HG03060 (cell line): ENCODE measurements around the gene S100A10.

Source experiments
- ATAC-seq: cut with Tn5 transposase; IDR thresholded peaks from one replicate; pipeline ENCODE4 v1.9.1; 2021; ENCODE audit warnings: low read depth, moderate number of reproducible peaks; ENCODE audit not compliant: unreplicated experiment

Gene S100A10, protein sequence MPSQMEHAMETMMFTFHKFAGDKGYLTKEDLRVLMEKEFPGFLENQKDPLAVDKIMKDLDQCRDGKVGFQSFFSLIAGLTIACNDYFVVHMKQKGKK

DNA sequence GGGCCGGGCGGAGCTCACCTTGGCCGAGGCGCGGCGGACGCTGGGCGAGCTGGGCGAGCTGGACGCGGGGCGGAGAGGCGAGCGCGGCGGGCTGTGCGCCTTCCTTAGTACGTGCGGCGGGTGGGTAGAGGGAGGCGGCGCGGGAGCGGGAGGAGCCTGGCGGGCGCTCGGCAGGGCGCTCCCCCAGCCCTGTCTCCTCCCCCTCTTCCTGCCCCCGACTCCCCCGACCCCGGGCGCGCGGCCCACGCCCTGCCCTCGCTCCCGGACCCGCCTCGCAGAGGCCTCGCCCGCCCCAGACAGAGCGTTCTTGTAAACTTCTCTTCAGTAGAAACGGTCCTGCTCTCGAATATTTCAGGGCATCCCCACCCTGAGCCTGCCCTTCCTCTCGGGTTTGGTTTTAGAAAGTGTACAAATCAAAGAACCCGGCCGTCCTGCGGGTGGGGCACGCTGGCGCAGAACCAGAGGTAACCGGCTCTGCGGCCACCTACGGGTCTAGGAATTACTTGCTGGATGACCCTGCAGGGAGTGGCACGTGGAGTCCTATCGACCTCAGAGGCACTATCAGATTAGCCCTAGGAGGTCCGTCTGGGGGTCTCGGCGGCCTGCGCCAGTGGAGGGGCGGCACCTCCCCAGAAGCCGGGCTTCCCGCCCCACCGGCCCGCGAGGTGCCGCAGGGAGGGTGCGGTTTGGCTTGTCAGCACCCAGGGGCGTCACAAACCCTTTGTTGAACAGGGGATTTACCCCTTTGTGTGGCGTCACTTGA, at the start of gene S100A10:
TSS of gene S100A10 (minus strand) at position 126 of the 763 bp plus-strand sequence. CDS start 7,629 bp downstream, outside the sequence.
- no peak for ATAC-seq

DNA sequence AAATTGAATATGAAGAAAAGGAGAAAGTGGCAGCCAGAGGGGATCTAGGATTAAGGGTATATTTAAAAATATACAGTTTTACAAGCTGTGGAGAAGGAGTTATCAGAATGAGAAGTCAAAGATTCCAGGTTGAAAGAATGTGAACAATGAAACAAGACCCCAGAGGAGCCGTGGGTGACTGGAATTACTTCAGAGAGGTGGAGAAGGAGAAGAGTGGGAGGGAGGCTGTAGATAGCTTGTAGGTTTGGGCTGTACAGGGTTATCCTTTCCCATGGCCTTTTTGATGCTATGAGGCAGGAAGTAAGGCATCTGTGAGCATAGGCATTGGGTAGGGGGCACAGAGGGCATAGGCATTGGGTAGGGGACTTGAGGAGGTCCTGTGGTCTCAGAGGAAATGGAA, 48.4 kb upstream of the S100A10 start:
- ATAC-seq = no peak

DNA sequence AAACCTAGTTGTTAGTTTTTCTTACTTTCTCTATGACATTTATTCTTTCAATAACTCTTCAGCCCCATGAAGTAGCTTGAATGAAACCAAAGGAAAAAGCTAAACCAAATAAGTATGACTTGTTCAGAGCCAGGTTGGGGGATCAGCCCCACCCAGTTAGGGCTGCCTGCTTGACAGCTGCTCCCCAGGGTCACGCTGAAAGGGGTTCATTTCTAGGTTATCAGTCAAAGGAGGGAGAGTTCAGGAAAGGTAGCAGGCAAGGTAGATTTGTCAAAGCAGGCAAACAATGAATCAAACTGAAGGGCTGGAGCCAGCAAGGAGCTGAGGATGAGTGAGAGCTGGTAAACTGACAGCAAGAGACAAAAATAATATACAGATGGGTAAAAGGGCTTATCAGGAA, 46.2 kb upstream of the S100A10 start:
- ATAC-seq = no peak

DNA sequence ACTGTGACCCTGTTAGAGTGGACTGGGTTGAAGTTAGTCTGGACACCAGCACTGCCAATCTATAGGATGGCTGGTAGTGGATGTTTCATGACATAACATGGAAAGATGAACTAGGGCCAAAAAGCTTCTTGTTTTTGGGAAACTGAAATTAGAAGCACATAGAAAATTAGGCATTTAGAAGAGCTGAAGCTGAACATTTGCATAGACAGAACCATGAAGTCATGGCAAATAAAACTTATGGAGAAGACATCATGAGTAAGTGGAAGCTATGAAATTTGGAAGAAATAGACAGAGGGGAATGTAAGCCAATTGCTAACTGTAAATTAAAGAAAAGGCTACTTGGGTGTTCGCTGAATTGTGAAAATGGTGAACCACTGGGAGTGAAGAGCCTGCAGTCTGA, 45.8 kb upstream of the S100A10 start:
- no peak for ATAC-seq

DNA sequence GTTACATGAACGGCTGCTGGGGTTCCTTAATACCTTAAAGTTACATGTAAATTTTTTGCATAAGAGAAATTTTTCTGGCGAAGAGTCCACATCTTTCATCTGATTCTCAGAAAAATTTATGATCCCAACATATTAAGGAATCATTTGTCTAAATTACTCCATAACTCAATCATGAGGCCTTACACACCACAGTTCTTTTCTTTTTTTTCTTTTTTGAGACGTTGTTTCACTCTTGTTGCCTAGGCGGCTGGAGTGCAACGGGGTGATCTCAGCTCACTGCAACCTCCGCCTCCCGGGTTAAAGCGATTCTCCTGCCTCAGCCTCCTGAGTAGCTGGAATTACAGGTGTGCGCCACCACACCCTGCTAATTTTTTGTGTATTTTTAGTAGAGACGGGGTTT, 45.2 kb upstream of the S100A10 start:
- no peak for ATAC-seq

DNA sequence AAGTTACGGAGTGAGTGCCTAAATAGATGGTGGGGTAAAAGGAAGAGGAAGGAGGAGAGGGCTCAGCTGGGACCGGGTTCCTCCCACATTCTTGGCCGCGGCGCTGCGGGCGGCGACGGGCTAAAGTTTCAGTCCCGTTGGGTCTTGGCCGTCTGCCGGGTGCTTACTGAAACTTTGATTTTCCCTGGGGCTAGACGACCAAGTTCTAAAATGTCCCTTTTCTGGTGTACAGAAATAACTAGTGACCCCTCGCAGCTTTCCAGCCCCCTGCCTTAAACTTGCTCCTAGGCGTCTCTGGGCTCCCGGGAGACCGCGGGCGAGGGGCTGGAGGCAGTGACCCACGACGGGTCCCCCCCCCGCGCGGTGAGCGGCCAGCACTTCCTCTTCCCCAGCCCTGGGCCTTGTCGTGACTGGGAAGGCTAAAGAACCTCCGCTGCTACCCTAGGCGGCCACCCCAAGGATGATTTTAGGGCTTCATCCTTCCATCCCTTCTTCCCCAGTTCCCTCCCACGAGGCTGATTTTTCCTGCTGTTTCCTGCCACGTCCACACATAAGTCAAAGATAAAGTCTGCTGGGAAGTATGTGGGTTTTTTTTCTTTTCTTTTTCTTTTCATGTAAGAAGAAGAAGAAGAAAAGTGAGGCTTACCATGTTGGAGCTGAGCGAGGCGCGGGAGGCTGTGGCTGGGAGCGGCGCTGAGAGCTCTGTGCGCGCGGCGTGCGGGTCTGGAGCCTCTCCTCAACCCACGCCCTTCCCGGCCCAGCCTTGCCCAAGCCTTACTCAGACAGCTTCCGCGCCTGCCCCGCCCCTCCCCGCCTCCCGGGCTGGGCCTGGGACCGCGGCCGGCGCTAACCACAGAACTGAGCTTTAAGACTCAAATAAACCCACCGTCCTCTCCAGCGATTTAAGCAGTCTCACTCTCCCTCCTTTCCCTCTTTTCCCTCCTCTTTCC, 42.9 kb upstream of the S100A10 start, which contains the start of gene S100A11:
TSS of gene S100A11 (minus strand) at position 738 of the 950 bp plus-strand sequence. CDS start at position 649, 89 bp downstream.
- ATAC-seq = no peak

DNA sequence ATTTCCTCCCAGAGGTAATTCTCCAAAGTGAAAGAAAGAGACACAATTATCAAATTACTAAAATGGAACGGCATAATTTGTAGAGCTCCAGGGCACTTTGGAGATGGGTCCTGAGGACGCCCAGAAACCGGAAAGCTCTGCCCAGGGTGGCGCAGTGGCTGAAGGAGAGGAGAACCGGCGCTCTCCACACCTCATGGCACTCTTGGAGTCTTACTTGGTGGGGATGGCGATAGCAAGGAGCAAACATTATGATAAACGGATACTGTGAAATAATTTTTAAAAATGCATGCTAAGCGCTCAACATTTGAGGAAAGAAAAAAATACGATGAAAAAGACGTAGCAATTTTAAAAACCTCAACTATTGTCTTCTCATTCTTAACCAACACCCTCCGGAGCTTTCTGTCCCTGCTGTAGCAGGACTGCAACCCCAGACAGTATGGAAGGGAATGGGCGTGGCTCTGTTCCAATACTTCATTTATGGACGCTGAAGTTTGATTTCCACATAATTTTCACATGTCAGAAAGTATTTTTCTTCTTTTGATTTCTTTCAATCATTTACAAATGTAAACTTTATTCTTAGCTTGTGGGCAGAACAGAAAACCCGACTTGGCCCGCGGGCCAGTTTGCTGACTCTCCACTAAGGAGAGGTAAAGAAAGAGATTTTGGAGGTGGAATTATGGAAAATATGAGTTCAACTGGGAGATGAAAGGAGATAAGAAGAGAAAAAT, 42.0 kb upstream of the S100A10 start:
- ATAC-seq = no peak

DNA sequence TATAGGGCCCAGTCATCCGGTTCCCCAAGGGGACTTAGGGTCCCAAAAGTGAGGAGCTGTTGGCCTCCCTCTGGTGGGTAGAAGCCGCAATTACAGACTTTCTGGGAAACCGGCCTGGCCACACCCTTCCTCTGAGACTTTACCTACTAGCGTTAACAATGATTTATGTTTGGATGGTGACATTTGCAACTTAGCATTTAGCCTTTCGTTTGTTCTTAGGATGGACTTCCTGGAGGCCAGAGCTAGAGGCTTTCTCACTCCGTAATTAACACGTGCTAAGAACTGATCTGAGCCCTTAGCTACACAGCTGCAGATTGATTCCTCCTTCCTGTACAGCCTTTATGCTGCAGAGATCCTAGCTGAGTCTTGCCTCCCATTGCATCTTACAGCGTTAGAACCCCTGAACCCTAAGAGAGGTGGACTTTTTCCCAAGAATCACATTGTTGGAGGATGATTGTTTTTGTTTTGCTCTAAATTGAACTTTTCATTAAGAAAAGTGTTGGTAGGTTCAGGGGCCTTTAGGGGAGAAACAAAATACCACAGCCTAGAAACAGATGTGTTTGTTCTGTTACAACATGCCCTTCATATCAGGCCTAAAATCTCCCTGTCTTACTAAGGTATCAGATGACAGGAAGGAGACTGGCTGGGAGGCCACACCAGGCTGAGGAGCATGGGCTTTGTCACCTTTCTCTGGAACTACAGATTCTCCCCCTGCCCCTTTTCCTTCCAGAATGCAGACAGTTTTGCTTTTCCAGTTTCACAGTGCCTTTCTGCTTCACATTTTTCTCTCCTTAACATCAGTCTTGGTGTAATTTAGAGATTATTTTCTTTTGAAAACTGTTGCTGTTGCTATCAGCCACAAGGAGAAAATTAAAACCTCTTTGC, 41.2 kb upstream of the S100A10 start:
- ATAC-seq = no peak

DNA sequence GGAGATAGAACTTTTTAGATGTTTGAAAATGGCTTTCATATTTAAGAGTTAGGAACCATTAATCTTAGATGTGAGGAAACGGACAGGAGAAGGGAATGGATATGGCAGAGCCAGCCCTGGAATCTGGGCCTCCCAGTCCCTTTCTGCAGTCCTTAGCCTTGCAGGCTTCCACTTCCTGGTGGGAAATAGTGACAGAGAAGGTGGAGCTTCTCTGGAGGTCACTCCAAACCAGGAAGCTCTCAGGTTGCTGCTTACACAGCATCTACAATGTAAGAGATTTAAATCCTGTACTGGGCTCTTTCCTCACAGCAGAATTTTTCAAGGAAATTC, 40.6 kb upstream of the S100A10 start:
- no peak for ATAC-seq

DNA sequence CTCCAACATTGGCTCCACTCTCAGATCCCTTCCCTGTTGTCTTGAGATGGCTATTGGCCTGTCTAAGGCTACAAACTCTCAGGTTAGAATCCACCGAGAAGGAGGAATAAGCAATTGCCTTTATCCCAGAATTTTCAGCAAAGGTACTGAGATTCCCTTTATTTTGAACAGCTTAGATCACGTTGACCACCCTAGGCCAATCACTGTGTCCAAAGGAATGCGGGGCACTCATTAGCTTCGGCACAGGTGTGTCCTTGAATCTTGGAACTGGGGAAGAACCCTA, 36.2 kb upstream of the S100A10 start:
- ATAC-seq = no peak

DNA sequence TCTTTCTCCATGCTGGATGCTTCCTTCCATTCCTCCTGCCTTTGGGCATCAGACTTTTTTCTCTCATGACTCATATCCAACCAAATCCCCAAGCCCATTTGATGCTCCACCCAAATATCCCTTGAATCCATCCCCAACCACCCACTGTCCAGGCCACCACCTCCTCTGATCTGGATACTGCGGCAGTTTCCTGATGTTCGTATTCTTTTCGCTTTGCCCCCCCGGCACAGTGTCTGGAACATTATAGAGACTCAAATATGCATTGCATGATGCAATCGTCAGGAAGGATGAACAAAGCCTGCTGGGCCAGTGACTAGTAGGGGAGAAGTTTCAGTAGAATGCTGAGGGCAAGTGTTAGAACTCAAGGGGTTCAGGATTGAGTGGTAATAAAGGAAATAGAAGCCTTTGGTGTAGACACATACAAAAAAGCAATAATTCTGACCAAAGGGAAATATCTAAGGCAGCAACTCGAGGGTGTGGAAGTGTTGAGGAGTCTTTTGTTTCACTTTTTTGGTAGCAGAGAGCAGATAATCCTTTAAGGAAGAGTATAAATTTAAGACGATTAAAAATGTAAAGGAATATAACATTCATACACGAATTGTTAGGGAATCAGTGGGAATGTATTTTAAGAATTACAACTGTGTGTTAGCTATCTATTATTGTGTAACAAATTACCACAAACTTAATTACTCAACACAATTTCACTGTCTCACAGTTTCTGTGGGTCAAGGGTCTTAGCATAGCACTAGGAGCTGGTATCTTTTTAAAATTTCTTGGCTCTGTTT, 35.7 kb upstream of the S100A10 start:
- no peak for ATAC-seq

DNA sequence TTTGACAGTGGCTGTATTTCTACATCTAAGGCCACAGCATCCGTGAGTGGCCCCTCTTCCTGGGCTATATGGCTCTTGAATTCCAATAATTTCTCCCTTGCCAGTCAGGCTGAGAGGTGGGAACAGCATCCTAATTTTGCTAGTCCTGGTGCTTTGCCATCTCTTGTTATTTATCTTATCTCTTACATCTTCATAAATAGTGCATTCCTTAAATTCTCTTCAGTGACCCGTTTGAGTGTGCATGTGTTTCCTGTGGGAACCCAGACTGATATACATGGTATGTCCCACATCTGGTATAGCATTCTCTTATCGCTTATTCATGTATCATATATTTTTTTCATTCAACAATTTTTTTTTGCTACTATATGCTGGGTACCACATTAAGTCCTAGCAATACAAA, 33.2 kb upstream of the S100A10 start:
- ATAC-seq = no peak

DNA sequence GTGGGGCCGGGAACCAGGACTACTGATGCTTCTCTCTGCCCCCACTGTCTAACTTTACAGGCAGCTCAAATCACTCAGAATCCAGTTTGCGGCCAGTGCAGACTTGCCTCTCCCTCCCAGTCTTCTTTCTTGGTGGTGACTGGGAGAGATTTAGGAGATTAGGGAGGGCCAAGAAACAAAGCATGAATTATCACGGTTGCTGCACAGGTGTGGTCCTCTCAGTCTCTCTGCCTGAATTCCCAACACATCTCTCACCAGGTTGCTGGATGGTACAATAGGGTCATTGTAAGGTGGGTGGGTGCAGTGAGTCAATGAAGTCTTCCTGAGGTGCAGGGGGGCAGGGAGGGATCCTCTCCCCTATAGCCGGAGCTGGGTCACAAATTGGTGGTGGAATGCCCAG, 30.6 kb upstream of the S100A10 start:
- no peak for ATAC-seq

DNA sequence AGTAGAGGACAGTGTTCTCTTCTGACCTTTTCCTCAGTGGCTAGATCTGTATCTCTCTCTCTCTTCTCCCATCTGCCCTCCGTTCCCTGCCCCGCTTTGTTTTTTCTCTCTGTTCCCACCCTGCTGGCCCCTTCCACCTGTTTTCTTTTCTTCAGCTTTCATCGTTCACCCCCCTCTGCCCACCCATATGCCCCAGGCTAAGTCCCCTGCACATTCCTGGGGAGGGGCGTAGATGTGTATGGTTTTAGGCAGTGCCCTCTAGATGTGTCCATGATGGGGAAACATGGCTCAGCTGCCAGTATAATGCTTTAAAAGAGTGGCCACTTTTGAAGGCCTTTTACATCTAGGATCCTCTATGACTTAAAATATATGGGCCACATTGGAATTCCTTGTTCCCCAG, 29.6 kb upstream of the S100A10 start:
- no peak for ATAC-seq

DNA sequence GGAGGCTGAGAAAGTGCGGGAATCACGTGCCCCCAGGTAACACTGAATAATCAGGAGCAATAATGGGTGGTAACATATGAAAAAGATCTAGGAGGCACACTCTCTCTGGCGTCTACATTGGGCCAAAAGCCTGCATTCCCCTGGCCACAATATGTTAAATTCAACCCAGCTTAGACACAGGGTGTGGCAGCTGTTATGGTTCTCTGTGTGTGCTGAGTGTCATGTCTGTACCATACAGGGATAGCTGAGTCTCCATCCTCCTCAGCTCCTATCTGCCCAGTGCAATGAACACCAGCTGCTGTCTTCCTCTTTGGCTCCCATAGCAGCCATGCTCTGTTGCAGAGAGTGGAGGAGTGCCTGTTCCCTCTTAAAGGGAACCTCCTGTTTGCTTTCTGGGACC, 28.8 kb upstream of the S100A10 start:
- ATAC-seq = no peak

DNA sequence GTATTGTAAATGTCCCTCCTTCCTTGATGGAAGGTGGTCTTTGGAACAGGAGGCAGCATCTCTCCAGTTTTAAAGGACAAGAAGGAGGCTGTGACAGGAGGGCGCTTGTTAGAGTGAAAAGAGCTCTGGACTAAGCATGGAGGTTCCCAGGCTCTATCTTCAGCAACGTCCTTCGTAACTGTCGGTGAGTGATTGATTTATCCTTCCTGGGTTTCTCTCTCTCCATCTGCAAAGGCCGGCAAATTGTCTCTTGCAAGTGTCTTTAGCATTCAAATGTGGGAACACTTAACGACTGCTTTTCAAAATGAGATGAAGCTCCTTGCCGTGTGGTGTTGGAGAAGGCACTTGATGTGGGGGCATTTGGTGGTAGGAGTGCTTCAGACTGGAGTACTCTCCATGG, 27.9 kb upstream of the S100A10 start:
- ATAC-seq = no peak

DNA sequence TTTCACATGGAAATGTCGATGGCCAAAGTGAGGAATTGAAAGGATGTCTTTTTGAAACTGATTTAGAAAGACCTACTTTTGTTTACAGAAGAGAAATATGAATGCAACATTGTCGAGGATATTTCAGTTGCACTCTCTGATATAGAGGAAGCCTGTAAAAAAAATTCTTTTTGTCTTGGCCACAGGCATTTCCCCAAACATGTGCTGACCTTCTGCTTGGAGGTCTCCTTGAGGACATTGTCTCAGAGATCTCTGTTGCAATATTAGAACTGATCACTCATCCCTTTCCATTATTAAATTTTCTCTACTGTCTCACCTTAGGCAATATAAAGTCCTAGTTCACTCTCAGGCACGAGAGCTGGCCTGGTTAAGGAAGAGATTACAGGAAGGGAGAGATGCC, 27.2 kb upstream of the S100A10 start:
- ATAC-seq = no peak

DNA sequence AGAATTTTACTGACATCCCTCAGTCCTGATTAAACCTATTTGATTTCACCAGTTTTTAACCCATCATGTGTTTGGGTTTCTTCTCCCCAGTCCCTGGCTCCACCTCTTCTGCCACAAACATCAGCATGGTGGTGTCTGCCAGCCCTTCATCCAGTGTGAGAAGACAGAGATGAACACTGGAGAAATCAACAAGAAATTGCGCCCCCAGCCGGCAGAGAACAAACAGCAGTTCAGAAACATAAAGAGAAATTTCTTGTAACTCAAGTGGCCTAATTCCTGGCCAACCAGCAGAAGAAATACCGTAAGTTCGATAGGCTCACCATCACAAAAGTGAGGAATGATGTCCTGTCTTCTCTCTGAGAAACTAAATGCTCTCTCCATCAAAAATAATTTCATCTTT, 24.9 kb upstream of the S100A10 start:
- no peak for ATAC-seq

DNA sequence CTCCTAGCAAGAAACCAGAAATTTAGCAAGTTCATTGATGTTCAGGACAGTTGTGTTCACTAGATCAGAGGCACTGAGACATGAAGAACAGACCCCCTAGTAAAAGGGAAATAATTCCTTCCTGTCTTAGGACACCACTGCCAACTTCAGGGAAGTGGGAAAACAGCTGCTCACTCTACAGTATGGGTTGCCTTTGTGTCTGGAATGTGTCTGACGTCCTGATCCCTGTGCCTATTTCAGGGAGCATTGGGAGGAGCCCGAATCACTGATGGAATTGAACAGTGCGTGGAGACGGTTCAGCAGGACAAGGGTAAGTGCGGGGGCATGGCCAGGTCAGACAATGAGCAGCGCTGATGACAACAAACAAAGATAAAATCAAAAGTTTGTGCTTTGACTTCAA, 22.1 kb upstream of the S100A10 start:
- no peak for ATAC-seq
